K562 (cell line): ENCODE measurements around the gene ARRDC5. TPM values are rescaled to one million over a fixed set of nuclear protein-coding genes. Genes with fewer than 3 reads are reported as not detected.
A peak's percentile ranks its signal among the peaks of the same experiment; 100 is the strongest.

ENCODE experiments used
- ATAC-seq: fragments of 200-7000 bp; cut with Tn5 transposase; 3 replicates; pipeline ENCODE4 v1.9.1; 2020; ENCODE audit warnings: moderate library complexity
- BruUV-seq: library from RNA; stranded (reverse); fragments of 400-500 nt; replicated peaks from 2 replicates; lab custom pipeline; 2021; lab: Mats Ljungman, UMichigan
- CTCF ChIA-PET: fragments of 300-600 bp; formaldehyde crosslinking; extraction: SDS; loops from one replicate; lab custom pipeline; 2021; ENCODE audit warnings: low intra/inter-chr PET ratio; lab: Yijun Ruan, JAX
- POLR2A ChIA-PET: fragments of 300-600, 350-650 bp; sonication (Branson Sonifier 250); formaldehyde crosslinking; extraction: SDS; loops from one replicate; lab custom pipeline; 2021; ENCODE audit warnings: antibody characterized with exemption, inconsistent platforms; lab: Yijun Ruan, JAX
- DNase-seq, 4 experiments: peaks; one replicate each; pipeline versions ENCODE4 v3.0.0 to v3.0.0-alpha.2; 2011 to 2018; ENCODE audit warnings: low spot score in 3 of 4, mixed read lengths in 3 of 4; ENCODE audit errors: extremely low read depth in 1 of 4
- FAIRE-seq: peaks from 2 replicates; lab custom pipeline; 2011; peaks lifted over from hg19 to GRCh38; lab: Jason Lieb, UNC
- H2AFZ ChIP-seq: 2 replicates; pipeline ENCODE4 v1.6.0; 2011; ENCODE audit warnings: low read depth, low read length, control low read depth, inconsistent platforms
- H3K27ac ChIP-seq: fragments of 200-600 bp; 3 replicates; pipeline ENCODE4 v1.8.0; 2011; ENCODE audit warnings: low read depth, mild to moderate bottlenecking, control low read depth, inconsistent platforms, low read length, moderate library complexity, mixed read lengths; ENCODE audit errors: extremely low read depth
- H3K27me3 ChIP-seq, 2 experiments: fragments of 300-600 bp in 1 of 2; 2 replicates in 1 of 2; 3 replicates in 1 of 2; pipeline versions ENCODE4 v1.6.0 to v1.8.0; 2011; ENCODE audit warnings: inconsistent platforms in 2 of 2, low read length in 2 of 2, mild to moderate bottlenecking in 1 of 2, mixed read lengths in 1 of 2, moderate library complexity in 1 of 2; ENCODE audit not compliant: control insufficient read depth in 2 of 2, insufficient read depth in 2 of 2
- H3K36me3 ChIP-seq: fragments of 300-600 bp; 3 replicates; pipeline ENCODE4 v1.8.0; 2011; ENCODE audit warnings: mild to moderate bottlenecking, low read length, inconsistent platforms; ENCODE audit not compliant: control insufficient read depth, insufficient read depth
- H3K4me1 ChIP-seq, 2 experiments: fragments of 200-600 bp in 1 of 2; replicated peaks in 1 of 2; 2 replicates in 1 of 2; 3 replicates in 1 of 2; pipeline versions ENCODE4 v1.5.1 to v1.8.0; 2011; ENCODE audit warnings: inconsistent platforms in 2 of 2, low read length in 2 of 2, mild to moderate bottlenecking in 1 of 2, mixed read lengths in 1 of 2, moderate library complexity in 1 of 2; ENCODE audit not compliant: control insufficient read depth in 2 of 2, insufficient read depth in 2 of 2
- H3K4me2 ChIP-seq: 2 replicates; pipeline ENCODE4 v1.6.1; 2011; ENCODE audit warnings: low read length, control low read depth, inconsistent platforms, mixed read lengths; ENCODE audit not compliant: insufficient read depth
- H3K4me3 ChIP-seq: fragments of 200-600 bp; sonication (generic), shearing (Covaris generic); 2 replicates; pipeline ENCODE4 v1.5.1; 2016; ENCODE audit warnings: control low read depth, inconsistent platforms
- H3K79me2 ChIP-seq: fragments of 200-600 bp; 3 replicates; pipeline ENCODE4 v1.8.0; 2011; ENCODE audit warnings: low read length, inconsistent platforms; ENCODE audit not compliant: control insufficient read depth, insufficient read depth
- H3K9ac ChIP-seq, 2 experiments: 2 replicates each; pipeline versions ENCODE4 v1.6.0 to v1.6.1; 2011; ENCODE audit warnings: low read depth in 2 of 2, low read length in 2 of 2, control low read depth in 1 of 2, inconsistent platforms in 1 of 2, mild to moderate bottlenecking in 1 of 2, mixed read lengths in 1 of 2; ENCODE audit not compliant: insufficient read depth in 1 of 2
- H3K9me1 ChIP-seq: one replicate; pipeline ENCODE4 v1.6.0; 2011; ENCODE audit warnings: inconsistent platforms, mild to moderate bottlenecking, low read length, moderate library complexity; ENCODE audit not compliant: control insufficient read depth, insufficient read depth
- H3K9me3 ChIP-seq: replicated peaks from 2 replicates; pipeline ENCODE4 v1.5.1; 2011; ENCODE audit warnings: low read depth, low read length, inconsistent platforms; ENCODE audit not compliant: control insufficient read depth, insufficient read depth
- H4K20me1 ChIP-seq: replicated peaks from 2 replicates; pipeline ENCODE4 v1.6.1; 2011; ENCODE audit warnings: low read length, inconsistent platforms, mixed read lengths; ENCODE audit not compliant: control insufficient read depth, insufficient read depth
- CREM ChIP-seq: IDR thresholded peaks from 2 replicates; pipeline ENCODE4 v1.6.1; 2014; ENCODE audit warnings: antibody characterized with exemption, low read depth
- DIDO1 ChIP-seq: fragments of 450-650 bp; IDR thresholded peaks from 2 replicates; pipeline ENCODE4 v1.6.1; 2016; ENCODE audit warnings: low read depth, missing biosample characterization, missing genetic modification characterization
- EGR1 ChIP-seq: fragments of 450-650 bp; conservative IDR thresholded peaks from 2 replicates; pipeline ENCODE4 v1.6.1; 2017; ENCODE audit warnings: mild to moderate bottlenecking
- EP400 ChIP-seq: fragments of 450-650 bp; IDR thresholded peaks from 2 replicates; pipeline ENCODE4 v1.6.1; 2017; ENCODE audit warnings: antibody characterized with exemption, mild to moderate bottlenecking, moderate library complexity
- ETV5 ChIP-seq: sonication (generic); formaldehyde crosslinking; IDR thresholded peaks from 2 replicates; pipeline ENCODE4 v1.4.0; 2020; ENCODE audit warnings: low read depth, mild to moderate bottlenecking, missing genetic modification reagents
- MIER1 ChIP-seq: fragments of 450-650 bp; IDR thresholded peaks from 2 replicates; pipeline ENCODE4 v1.6.1; 2016; ENCODE audit warnings: antibody characterized with exemption, mild to moderate bottlenecking, low read depth
- MTA1 ChIP-seq: fragments of 450-650 bp; IDR thresholded peaks from 2 replicates; pipeline ENCODE4 v1.6.1; 2017; ENCODE audit warnings: borderline replicate concordance
- PRDM10 ChIP-seq: fragments of 450-650 bp; IDR thresholded peaks from 2 replicates; pipeline ENCODE4 v1.6.1; 2018; ENCODE audit not compliant: partially characterized antibody
- SMAD1 ChIP-seq: fragments of 150-350 bp; IDR thresholded peaks from 2 replicates; pipeline ENCODE4 v1.6.1; 2014; ENCODE audit warnings: low read length, low read depth; ENCODE audit not compliant: partially characterized antibody
- SMARCA5 ChIP-seq: fragments of 450-650 bp; IDR thresholded peaks from 2 replicates; pipeline ENCODE4 v1.6.1; 2016
- ZNF143 ChIP-seq: sonication (generic); formaldehyde crosslinking; IDR thresholded peaks from 2 replicates; pipeline ENCODE4 v1.9.0; 2022; ENCODE audit warnings: mild to moderate bottlenecking, missing genetic modification reagents
- WGBS: fragments of 100-300 bp; shearing (Covaris generic); methylation state at CpG from one replicate; pipeline ENCODE4 v1.1.6; 2016; ENCODE audit warnings: low coverage, mixed read lengths; ENCODE audit not compliant: insufficient coverage; ENCODE audit errors: missing lambda C conversion rate; 5-methylcytosine and 5-hydroxymethylcytosine counted together
- in situ Hi-C: fragments of 300-500 bp; cut with MboI; formaldehyde crosslinking; loops from 4 replicates; pipeline ENCODE4 v1.15.0; 2018; ENCODE audit warnings: inconsistent platforms, mixed read lengths
- intact Hi-C: fragments of 100-400 bp; cut with micrococcal nuclease; formaldehyde crosslinking; loops from 2 replicates; pipeline ENCODE4 v1.14.2; 2022
- polyA plus RNA-seq, 8 experiments: library from polyadenylated mRNA; depleted of rRNA in 4 of 8; stranded (reverse) in 5 of 8; unstranded in 3 of 8; fragments of >200 nt; fragmentation: Nextera tagmentation in 2 of 8; fragmentation: Illumina TruSeq in 1 of 8; extraction: Ambion mirVana in 2 of 8; extraction: Trizol in 1 of 8; gene quantifications; 2 replicates each; pipeline versions ENCODE4 v1.2.1 to v1.2.3, GENCODE V29; 2011 to 2014; ENCODE audit warnings: inconsistent platforms in 1 of 8, missing spikeins in 1 of 8
- total RNA-seq, 7 experiments: library from RNA; depleted of rRNA in 6 of 7; stranded (reverse); fragments of >200 nt in 6 of 7; fragmentation: Illumina TruSeq in 2 of 7; extraction: Trizol in 2 of 7; gene quantifications; 2 replicates each; pipeline versions ENCODE4 v1.2.1 to v1.2.3, GENCODE V29; 2011 to 2021; ENCODE audit warnings: low replicate concordance in 1 of 7
- TF ChIP-seq, protein P1 (sequence below), 2 experiments: fragments of 450-650 bp in 1 of 2; sonication (generic) in 1 of 2; formaldehyde crosslinking in 1 of 2; IDR thresholded peaks in 1 of 2; conservative IDR thresholded peaks in 1 of 2; 2 replicates each; pipeline versions ENCODE4 v1.6.1 to v1.8.1; 2016 to 2023; ENCODE audit warnings: mild to moderate bottlenecking in 2 of 2, moderate library complexity in 2 of 2, inconsistent platforms in 1 of 2, missing genetic modification reagents in 1 of 2
- TF ChIP-seq, protein P2 (sequence below): fragments of 250-450 bp; sonication (Bioruptor Pico); IDR thresholded peaks from 2 replicates; pipeline ENCODE4 v1.5.0; 2022; ENCODE audit warnings: mild to moderate bottlenecking

Gene ARRDC5
- total and polyA plus RNA-seq, 9 of the 15 experiments (the other 6 are each of a cell fraction or from before 2014, with no cell fraction given) = not detected

DNA sequence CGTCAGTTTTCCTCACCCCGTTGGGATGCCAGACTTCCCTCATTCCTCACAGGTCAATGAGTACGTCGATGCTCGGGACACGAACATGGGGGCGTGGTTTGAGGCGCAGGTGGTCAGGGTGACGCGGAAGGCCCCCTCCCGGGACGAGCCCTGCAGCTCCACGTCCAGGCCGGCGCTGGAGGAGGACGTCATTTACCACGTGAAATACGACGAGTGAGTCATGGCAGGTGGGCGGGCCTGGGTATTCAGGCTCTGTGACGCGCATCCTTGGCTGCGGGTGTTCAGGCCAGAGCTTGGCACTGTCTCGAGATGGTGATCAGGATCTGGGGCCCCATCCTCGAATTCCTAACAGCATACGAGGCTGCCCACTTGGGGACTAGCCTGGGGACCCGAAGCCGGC, 28.0 kb upstream of the ARRDC5 start:
- Histone ChIP-seq H3K4me1 (peaks cover 8 to 35% of the 10 kb centered on the region in 2 experiments; a peak in 4 of 5 replicates), H3K79me2 (peaks cover 23% of the 10 kb centered on the region), H3K9me1 (peaks cover 4% of the 10 kb centered on the region), H3K4me3 (no peak overlapping the region), H3K36me3 (peaks cover 76% of the 10 kb centered on the region; the same call in 2 of the 3 replicates), H3K9ac (no peak overlapping the region), H4K20me1 (peaks cover 4% of the 10 kb centered on the region; the same call in 1 of the 2 replicates), H3K4me2 (no peak overlapping the region), H3K27me3 (no peaks in the 10 kb centered on the region), H3K27ac (no peak overlapping the region), H2AFZ (no peak overlapping the region), H3K9me3 (no peaks in the 10 kb centered on the region)
- FAIRE-seq = no peak
- CTCF ChIA-PET = no interaction called here
- BruUV-seq = no TSS peak
- DNase-seq = peak in 3 of 4 experiments; percentile 19 to 31 (median 28)
- 82% methylated on average over 26 of the region's 28 CpGs for WGBS
- POLR2A ChIA-PET = interaction anchor here (0.6 to 1.2 kb wide), 2 partner anchors 14 to 191 kb away, joined by 3 read pairs; no protein-coding TSS in a partner anchor
- intact Hi-C loops = no loop called here
- ATAC-seq = no peak
- TF ChIP-seq, protein P1, sequence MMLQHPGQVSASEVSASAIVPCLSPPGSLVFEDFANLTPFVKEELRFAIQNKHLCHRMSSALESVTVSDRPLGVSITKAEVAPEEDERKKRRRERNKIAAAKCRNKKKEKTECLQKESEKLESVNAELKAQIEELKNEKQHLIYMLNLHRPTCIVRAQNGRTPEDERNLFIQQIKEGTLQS (IDR thresholded peaks at IDR 0.05) = peak; percentile 42; the same call in 1 of the 2 replicates
- TF ChIP-seq, protein P1 (CRISPR knock-in tag; conservative IDR thresholded peaks at IDR 0.05) = no peak
- no peak for TF ChIP-seq ETV5 (CRISPR knock-in tag)
- no peak for TF ChIP-seq MIER1
- TF ChIP-seq PRDM10 = no peak
- no peak for TF ChIP-seq MTA1
- TF ChIP-seq EGR1 = peak; percentile 52
- TF ChIP-seq CREM = 0 out of 2 replicates have a peak, but pooled peaks have one; percentile 21
- TF ChIP-seq DIDO1 = no peak
- no peak for TF ChIP-seq ZNF143 (CRISPR knock-in tag)
- TF ChIP-seq, protein P2, sequence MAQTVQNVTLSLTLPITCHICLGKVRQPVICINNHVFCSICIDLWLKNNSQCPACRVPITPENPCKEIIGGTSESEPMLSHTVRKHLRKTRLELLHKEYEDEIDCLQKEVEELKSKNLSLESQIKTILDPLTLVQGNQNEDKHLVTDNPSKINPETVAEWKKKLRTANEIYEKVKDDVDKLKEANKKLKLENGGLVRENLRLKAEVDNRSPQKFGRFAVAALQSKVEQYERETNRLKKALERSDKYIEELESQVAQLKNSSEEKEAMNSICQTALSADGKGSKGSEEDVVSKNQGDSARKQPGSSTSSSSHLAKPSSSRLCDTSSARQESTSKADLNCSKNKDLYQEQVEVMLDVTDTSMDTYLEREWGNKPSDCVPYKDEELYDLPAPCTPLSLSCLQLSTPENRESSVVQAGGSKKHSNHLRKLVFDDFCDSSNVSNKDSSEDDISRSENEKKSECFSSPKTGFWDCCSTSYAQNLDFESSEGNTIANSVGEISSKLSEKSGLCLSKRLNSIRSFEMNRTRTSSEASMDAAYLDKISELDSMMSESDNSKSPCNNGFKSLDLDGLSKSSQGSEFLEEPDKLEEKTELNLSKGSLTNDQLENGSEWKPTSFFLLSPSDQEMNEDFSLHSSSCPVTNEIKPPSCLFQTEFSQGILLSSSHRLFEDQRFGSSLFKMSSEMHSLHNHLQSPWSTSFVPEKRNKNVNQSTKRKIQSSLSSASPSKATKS = no peak
- no peak for TF ChIP-seq EP400
- TF ChIP-seq SMAD1 = no peak
- TF ChIP-seq SMARCA5 = no peak
- in situ Hi-C loops = no loop called here
